Panc1 (cell line): ENCODE measurements around the gene INPP5A.

Experiments
- CTCF ChIP-seq: fragments of 450-650 bp; IDR thresholded peaks from 2 replicates; pipeline ENCODE4 v1.5.1; 2017; ENCODE audit warnings: mild to moderate bottlenecking
- POLR2AphosphoS5 ChIP-seq: IDR thresholded peaks from 2 replicates; pipeline ENCODE4 v1.6.1; 2012; ENCODE audit warnings: mild to moderate bottlenecking, low read depth, low read length, moderate library complexity
- SIN3A ChIP-seq: IDR thresholded peaks from 2 replicates; pipeline ENCODE4 v1.6.1; 2012; ENCODE audit warnings: low read depth, mild to moderate bottlenecking, low read length, moderate library complexity, borderline replicate concordance; ENCODE audit not compliant: insufficient read depth

GRCh38 chr10:132738454-132739224 lies 201.1 kb downstream of the INPP5A start:
- TF ChIP-seq CTCF (no peak), SIN3A (no peak), POLR2AphosphoS5 (no peak)
